Measurements from ENCODE around the gene PSME3. TPM values are rescaled to one million over a fixed set of nuclear protein-coding genes. Genes with fewer than 3 reads are reported as not detected.
A peak's percentile ranks its signal among the peaks of the same experiment; 100 is the strongest.

Gene PSME3
- total RNA-seq, 1 experiment from 2014 or later = 82.0 TPM

DNA sequence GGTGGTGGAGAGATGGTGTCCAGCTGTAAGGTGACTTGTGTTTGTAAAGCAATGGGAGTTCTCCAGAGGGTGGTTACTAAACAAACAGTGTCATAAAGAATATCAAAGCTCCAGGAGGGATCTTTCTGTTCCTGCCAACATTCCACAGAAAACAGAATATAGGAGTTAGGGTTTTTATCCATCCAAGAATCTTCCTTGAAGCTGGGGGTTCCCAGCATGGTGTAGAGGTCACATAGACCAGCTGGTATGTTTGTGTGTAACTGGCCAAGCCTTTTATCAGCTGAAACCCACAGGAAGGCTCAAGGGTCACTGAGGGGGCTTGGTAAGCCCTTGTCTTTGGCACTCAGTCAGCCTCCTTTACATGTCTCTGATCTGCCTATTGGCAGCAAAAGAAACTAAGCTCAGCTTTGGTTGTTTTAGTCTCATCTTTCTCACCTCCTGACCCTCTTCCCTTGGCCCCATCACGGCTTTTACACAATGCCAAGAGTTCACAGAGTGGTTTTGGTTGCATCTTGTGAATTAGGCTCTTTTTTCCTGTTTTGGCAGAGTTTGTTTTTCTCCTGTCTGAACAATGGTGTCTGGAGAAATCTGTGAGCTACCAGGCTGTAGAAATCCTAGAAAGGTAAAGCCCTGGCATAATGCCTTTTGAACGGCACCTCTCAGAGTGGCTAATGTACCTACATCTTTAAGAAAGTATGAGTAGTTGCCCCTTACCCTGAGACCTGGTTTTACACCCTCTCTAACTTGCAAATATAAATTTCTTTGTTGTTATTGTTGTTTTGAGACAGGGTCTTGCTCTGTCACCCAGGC lies 29.9 kb upstream of the PSME3 start:
- Histone ChIP-seq H3K27me3 (0 out of 2 replicates have a peak, but pooled peaks cover 3% of the 10 kb centered on the region), H3K9me3 (no peaks in the 10 kb centered on the region), H3K36me3 (no peaks in the 10 kb centered on the region; the same call in 1 of the 2 replicates), H3K4me3 (no peak overlapping the region)
- DNase-seq = peak; percentile 78

DNA sequence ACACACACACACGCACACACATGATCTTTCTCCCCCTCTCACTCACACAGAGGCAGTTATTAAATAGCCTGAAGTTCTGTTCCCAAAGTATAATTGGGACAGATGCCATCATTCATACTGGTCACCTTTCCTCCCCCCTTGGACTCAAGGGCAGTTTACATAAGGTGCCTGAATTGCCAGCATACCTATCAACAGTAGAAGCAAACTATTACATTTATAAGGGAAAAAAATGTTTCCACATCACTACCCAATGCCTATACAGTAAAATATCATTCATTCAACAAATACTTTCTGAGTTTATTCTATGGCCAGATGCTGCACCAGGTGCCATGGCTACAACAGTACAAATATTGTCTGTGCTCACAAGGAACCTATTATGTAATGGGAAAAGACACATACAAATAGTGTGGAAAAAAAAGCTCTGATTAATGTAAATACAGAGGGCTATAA lies 28.3 kb upstream of the PSME3 start:
- no peak overlapping the region for H3K4me3 ChIP-seq
- no peaks in the 10 kb centered on the region for H3K9me3 ChIP-seq
- DNase-seq = no peak
- H3K36me3 ChIP-seq = 0 out of 2 replicates have a peak, but pooled peaks cover 6% of the 10 kb centered on the region
- H3K27me3 ChIP-seq = 0 out of 2 replicates have a peak, but pooled peaks cover 3% of the 10 kb centered on the region

DNA sequence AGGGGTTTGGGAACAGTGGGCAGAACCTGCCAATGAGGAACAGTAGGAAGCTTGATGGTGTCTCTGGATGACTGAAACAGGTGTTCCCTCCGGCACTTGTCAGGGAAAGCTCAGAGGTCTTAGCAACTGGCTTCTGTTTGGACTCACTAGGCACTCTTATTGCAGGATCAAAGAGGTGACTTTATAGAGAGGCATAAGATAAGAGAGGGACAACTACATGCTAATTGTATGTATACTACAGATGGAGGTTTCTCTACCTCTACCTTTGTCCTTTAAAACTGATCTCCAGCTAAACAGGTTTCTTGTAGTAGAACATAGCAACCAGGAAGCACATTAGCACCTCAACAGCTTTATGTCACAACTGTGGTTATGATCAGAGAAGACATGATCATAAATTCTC lies 26.9 kb upstream of the PSME3 start:
- no peak for DNase-seq
- Histone ChIP-seq H3K4me3 (no peak overlapping the region), H3K36me3 (peaks cover 10% of the 10 kb centered on the region), H3K9me3 (no peaks in the 10 kb centered on the region), H3K27me3 (0 out of 2 replicates have a peak, but pooled peaks cover 3% of the 10 kb centered on the region)

DNA sequence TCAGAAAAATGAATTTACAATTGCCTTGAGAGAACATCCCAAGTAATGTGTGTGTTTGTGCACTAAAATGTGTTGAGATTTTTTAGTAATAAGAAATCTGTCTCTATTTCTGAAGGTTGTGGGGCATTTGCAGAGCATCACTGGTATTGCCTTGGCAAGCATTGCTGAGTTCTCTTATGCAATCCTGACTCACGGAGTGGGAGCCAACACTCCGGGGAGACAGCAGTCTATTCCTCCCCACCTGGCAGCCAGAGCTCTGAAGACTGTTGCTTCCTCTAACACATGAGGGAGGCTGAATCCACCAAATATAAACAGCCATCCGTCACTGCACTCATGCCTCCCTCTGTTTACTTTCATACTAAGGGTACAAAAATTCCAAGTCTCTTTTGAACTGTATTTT lies 23.9 kb upstream of the PSME3 start:
- H3K27me3 ChIP-seq = no peaks in the 10 kb centered on the region
- peak; percentile 95 for DNase-seq
- H3K4me3 ChIP-seq = no peak overlapping the region
- peaks cover 28% of the 10 kb centered on the region for H3K36me3 ChIP-seq
- H3K9me3 ChIP-seq = no peaks in the 10 kb centered on the region

DNA sequence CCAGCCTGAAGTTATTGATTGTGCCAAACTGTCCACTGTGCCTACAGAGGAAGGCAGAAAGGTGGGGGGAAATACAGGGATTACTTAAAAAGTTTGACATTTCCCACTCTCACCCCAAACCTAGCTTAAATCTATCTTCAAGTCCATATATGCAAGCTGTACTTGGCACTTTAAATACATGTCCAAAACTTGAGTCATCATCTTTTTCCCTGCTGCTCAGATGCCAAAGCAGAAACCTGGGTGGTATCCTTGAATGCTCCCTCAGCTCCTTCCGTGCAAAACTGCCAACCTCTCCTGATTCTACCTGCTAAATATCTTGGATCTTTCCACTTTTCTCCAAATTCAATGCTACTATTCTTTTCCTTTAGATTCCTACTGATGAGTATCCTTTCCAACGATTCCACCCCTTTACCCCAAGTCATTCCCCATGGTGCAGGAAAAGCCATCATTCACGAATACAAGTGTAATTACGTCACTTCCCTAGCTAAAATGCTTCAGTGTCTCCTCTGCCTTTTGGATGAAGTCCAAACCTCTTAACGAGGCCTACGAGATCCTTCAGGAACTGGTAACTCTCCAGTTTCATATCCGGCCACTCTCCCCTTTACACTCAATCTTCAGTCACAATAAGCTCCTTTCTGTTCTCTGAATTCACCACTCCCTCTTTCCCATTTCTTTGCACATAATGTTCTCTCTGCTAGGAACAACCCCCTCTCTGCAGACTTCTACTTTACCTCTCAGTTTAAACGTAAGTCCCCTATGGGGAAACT lies 18.4 kb upstream of the PSME3 start:
- Histone ChIP-seq H3K36me3 (peaks cover 72% of the 10 kb centered on the region), H3K27me3 (no peaks in the 10 kb centered on the region), H3K9me3 (no peaks in the 10 kb centered on the region), H3K4me3 (no peak overlapping the region)
- peak; percentile 4 for DNase-seq

GRCh38 chr17:42817866-42818265 lies 15.3 kb upstream of the PSME3 start:
- DNase-seq = no peak
- peaks cover 87% of the 10 kb centered on the region for H3K36me3 ChIP-seq

DNA sequence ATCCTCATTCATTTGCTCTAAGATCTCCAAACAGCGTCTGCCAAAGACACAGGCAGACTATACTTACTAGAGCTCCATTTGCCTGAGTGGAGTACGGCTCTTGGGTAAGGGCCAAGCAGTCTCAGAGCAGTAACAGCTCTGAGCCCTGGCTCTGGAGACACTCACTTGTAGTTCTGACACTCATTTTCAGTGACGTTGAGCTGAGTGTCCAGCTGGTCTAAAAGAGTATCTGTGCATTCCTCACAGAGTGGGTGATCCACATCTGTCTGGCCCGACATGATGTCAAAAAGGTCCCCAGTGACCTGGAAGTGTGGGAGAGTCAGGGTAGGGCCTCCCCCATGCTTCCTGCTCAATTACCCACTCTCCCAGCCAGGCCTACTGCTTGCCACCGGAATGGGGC lies 14.8 kb upstream of the PSME3 start:
- Histone ChIP-seq H3K36me3 (peaks cover 84% of the 10 kb centered on the region), H3K4me3 (no peak overlapping the region), H3K27me3 (no peaks in the 10 kb centered on the region), H3K9me3 (no peaks in the 10 kb centered on the region)
- DNase-seq = no peak

More at GRCh38 chr17:42817866-42818265, 15.3 kb upstream of the PSME3 start:
- no peaks in the 10 kb centered on the region for H3K27me3 ChIP-seq
- H3K4me3 ChIP-seq = no peak overlapping the region
- no peaks in the 10 kb centered on the region for H3K9me3 ChIP-seq

- peak; percentile 66 for DNase-seq
- Histone ChIP-seq H3K36me3 (peaks cover 71% of the 10 kb centered on the region), H3K27me3 (no peaks in the 10 kb centered on the region), H3K9me3 (no peaks in the 10 kb centered on the region), H3K4me3 (no peak overlapping the region)
Measured at GRCh38 chr17:42819939-42820535, 13.2 kb upstream of the PSME3 start.

DNA sequence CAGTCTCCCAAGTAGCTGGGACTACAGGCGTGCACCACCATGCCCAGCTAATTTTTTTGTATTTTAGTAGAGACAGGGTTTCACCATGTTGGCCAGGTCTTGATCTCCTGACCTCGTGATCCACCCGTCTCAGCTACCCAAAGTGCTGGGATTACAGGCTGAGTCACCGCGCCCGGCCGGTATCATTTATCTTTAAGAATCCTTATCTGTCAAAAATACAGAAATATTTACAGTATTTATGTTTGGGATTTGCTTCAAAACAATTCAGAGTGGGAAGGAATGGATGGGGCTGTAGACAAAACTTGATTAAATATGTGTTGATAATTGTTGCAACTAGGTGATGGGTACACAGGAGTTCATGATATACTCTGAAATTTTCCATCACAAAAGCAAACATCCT lies 12.0 kb upstream of the PSME3 start:
- Histone ChIP-seq H3K27me3 (no peaks in the 10 kb centered on the region), H3K36me3 (peaks cover 61% of the 10 kb centered on the region), H3K4me3 (no peak overlapping the region), H3K9me3 (no peaks in the 10 kb centered on the region)
- no peak for DNase-seq

DNA sequence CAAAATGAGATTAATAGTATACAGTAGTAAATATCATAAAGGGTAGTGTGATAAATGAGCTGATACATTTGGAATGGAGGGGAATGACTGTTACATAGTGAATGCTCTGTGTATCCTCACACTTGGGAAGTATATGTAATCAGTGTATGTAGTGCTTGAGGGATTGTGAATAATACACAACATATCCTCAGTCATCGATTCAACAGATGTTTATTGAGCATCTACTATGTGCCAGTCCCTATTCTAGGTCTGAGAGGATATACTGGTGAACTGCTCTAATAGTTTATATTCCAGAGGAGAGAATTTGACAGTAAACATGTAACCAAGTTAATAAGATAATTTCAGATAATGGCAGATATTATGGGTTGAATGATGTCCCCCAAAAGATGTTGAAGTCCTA lies 5.7 kb upstream of the PSME3 start:
- H3K27me3 ChIP-seq = no peaks in the 10 kb centered on the region
- no peak for DNase-seq
- H3K36me3 ChIP-seq = peaks cover under 1% of the 10 kb centered on the region
- no peak overlapping the region for H3K4me3 ChIP-seq
- H3K9me3 ChIP-seq = no peaks in the 10 kb centered on the region

GRCh38 chr17:42830971-42831370 lies 2.2 kb upstream of the PSME3 start:
- H3K4me3 ChIP-seq = no peak overlapping the region
- H3K27me3 ChIP-seq = no peaks in the 10 kb centered on the region
- H3K9me3 ChIP-seq = peaks cover 4% of the 10 kb centered on the region; the same call in 1 of the 2 replicates
- no peak for DNase-seq
- H3K36me3 ChIP-seq = peaks cover 26% of the 10 kb centered on the region

GRCh38 chr17:42832213-42832933 lies 824 bp upstream of the PSME3 start:
- H3K4me3 ChIP-seq = peak overlapping the region; percentile 93
- DNase-seq = no peak
- peaks cover 39% of the 10 kb centered on the region for H3K36me3 ChIP-seq
- peaks cover 4% of the 10 kb centered on the region; the same call in 1 of the 2 replicates for H3K9me3 ChIP-seq
- no peaks in the 10 kb centered on the region for H3K27me3 ChIP-seq

- peaks cover 4% of the 10 kb centered on the region; the same call in 1 of the 2 replicates for H3K9me3 ChIP-seq
- H3K27me3 ChIP-seq = no peaks in the 10 kb centered on the region
- no peak for DNase-seq
- peaks cover 54% of the 10 kb centered on the region for H3K36me3 ChIP-seq
- H3K4me3 ChIP-seq = peak overlapping the region; percentile 93
Measured at GRCh38 chr17:42833767-42834422, 698 bp downstream of the PSME3 start.

DNA sequence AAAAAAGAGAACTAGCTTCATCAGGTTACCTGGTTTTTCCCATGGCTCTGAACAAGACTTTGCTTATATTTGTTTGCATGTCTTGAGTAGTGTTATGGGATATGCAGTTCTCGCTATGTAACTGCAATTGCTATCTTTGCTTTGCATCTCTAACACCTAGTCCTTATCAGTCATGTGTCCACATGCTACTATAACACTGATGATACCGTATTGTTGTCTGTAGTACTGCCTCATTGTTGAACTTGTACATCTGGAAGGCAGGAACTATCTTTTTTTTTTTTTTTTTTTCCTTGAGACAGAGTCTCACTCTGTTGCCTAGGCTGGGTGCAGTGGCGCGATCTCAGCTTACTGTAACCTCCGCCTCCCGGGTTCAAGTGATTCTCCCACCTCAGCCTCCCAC lies 2.5 kb downstream of the PSME3 start:
- H3K9me3 ChIP-seq = peaks cover 4% of the 10 kb centered on the region; the same call in 1 of the 2 replicates
- H3K27me3 ChIP-seq = no peaks in the 10 kb centered on the region
- H3K4me3 ChIP-seq = no peak overlapping the region
- peaks cover 72% of the 10 kb centered on the region for H3K36me3 ChIP-seq
- no peak for DNase-seq

DNA sequence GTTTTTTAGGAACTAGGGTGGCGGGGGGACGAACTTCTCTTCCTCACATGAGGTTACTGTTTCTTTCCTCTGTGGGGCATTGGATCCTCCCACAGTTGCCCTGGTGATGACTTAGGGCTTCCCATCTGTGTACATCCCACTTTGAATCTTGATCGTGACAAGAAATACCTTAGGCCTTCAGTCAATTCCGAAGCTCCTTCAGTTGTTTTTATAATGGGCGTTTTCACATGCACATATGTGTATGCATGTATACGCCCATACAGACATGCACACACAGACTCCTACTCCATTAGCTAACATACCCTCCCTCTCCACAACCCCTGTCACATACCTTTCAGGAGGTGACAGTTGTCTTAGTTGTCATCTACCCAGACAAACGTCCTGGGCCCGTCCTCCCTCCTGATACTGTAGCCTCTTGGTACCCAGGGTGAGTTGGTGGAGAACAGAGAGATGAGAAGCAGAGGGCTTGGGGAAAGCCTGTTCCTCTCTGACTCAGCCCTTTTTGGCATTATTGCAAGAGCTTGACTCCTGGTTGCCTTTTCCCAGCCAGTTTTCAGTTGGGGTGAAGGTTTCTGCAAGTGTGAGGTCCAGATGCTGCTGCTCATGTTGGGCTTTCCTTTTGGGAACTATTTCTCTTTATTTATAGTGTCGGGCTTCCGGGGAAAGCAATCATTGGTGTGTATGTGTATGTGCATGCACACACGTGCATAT lies 8.9 kb downstream of the PSME3 start:
- Histone ChIP-seq H3K9me3 (no peaks in the 10 kb centered on the region), H3K27me3 (no peaks in the 10 kb centered on the region), H3K4me3 (no peak overlapping the region), H3K36me3 (peaks cover 87% of the 10 kb centered on the region)
- peak; percentile 29 for DNase-seq

Measured in MG63 (cell line).